HG03439 (cell line): ENCODE results near the gene SEMA4D.

Experiments used
- ATAC-seq: cut with Tn5 transposase; IDR thresholded peaks from one replicate; pipeline ENCODE4 v1.9.1; 2021; ENCODE audit warnings: mild to moderate bottlenecking, moderate library complexity; ENCODE audit not compliant: unreplicated experiment

SEMA4D gene

DNA sequence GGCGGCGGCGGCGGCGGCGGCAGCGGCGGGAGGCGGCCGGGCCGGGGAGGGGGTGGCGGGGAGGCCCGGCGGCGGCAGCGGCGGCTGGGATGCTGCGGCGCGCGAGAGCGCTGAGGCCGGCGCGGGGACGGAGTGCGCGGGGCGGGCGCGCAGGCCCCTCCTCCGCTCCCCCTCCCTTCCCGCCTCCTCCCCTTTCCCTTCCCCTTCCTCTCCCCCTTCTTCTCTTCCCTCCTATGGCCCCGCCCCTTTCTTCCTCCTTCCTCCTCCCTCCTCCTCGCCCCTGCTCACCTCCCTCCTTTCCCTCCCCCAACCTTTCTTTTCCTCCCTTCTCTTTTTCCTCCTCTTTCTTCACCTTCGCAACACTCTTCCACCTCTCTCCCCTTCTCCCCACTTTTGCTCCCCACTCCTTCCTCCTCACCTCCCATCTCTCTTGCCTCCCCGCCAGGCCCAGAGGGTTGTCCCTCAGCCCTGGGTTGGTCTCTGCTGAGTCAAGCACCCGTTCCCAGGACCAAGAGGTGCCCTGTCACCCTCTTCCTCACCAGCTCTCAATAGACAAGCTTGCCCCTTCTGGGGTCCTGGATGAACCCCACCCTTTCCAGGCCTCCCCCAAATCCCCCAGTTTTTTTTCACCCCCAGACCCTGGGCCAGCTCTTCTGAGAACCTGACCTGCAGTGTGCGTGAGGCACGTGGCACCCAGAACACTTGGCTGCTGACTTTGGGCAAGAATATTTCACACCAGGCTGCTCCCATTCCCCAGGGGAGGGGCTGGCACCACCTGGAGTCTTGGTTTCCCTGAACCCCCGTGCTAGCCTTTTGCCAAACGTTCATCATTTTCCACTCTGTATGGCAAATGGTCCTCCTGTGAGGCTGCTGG, at the start of gene SEMA4D:
TSS of gene SEMA4D (minus strand) at position 136 of the 874 bp plus-strand sequence. CDS start 92,657 bp downstream, outside the sequence.
- peak; percentile 25 for ATAC-seq

DNA sequence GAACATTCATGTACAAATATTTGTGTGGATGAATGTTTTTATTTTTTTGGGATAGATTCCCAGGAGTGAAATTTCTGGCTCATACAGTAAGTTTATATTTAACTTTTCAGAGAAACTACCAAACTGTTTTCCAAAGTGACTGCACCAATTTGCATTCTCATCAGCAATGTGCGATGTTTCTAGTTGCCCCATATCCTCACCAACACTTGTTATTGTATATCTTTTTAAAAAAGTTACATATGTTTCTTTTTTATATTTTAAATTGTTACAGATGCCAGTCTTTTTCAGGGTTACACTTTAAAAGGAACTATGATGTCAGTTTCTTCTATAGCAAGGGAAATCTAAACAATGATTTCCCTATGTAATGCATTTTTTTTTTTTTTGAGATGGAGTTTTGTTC, 49.1 kb upstream of the SEMA4D start:
- no peak for ATAC-seq

DNA sequence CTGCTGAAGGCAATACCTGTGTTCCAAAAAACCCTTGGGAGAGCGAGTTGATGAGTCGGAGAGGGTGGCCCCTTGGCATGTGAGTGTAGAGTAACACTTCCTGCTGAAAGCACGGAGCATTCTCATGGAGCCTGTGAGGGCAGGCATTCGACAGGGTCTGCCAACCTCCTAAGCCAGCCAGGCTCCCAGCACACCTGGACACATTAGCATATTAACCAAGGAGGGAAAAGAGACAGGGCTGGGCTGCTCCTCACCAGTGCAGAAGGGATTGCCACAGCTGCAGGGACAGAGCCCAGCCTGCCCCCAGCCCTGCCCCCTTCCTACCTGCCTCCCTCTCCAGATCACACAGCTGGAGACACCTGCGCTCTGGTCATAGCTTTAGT, 46.4 kb upstream of the SEMA4D start:
- ATAC-seq, result no peak

- no peak for ATAC-seq
These were observed 45.8 kb upstream of the SEMA4D start for GRCh38 chr9:89543621-89544278.

DNA sequence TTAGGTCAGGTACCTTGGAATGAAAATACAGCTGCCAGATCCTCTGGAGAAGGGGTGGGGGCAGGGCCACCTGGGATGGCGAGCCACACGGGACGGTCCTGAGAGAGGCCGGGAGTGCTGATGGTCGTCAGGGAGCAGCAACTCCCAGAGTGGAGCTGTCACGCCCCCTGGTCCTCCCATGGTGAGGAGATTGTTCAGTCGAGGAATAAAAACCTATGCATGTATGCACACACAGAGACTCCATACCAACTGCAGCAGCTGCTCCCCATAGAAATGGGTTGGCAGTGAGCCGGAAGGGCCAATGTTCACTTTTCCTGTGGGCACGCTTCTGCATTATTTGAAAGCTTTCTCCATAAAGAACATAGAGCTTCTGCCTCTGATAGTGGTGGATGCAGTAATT, 45.2 kb upstream of the SEMA4D start:
- no peak for ATAC-seq

- no peak for ATAC-seq
These were observed 44.6 kb upstream of the SEMA4D start for GRCh38 chr9:89542401-89543021.

GRCh38 chr9:89541798-89542197, 43.9 kb upstream of the SEMA4D start:
- no peak for ATAC-seq

- no peak for ATAC-seq
These were observed 41.5 kb upstream of the SEMA4D start for GRCh38 chr9:89539374-89539773.

- no peak for ATAC-seq
These were observed 41.0 kb upstream of the SEMA4D start for GRCh38 chr9:89538871-89539270.

DNA sequence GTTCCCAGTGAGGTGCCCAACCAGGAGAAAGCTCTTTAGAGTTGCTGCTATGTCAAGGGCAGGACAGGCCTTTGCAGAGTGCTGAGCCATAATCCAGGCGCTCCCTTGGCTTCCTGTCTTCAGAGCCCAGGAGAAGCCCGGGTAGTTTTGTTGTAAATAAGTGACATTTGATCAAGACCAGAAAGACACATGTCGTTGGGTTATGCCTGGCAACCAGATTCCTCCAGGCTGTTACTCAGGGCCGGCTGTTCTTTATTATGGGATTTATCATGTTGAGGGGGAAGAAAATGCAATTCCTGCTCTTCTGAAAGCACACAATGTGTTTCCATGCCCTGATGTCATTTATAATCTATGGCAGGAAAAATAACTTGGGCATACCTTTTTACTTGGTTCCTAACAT, 39.3 kb upstream of the SEMA4D start:
- ATAC-seq, result no peak

DNA sequence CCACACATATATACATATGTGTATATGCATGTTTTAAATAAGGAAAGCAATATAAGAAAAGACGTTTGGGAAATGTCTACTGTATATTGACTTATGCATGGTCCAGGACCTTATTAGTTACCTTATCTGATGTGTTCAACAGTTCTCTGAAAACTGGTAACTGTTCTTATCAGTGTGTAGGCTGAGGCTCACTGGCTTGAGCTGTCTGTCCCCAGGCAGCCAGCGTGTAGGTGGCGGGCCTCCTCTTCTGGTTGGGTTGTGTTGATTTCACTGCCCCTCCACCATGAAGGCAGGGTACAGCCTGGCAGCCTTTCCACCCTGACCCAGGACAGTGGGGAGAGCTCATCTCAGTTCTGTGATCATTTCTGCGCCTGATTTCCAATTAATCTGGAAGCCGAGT, 38.7 kb upstream of the SEMA4D start:
- ATAC-seq, result no peak

DNA sequence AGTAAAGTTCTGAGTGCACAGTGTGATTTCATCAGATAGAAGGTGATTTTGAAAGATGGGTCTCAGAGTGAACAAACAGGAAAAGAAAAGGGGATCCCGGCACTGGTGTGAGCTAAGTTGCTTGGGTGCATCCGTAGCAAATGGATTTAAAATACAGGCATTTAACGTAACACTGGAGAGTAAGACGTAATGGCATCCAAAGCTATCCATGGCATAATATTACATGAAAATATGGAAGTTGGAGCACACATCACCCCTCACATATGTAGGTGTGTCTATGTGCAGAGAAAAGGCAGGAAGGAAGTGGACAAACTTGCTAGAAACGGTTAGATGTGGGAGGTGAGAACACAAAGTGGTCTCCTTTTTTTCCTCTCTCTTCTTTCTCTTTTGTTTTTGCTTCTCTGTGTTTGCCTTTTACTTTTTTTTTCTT, 38.2 kb upstream of the SEMA4D start:
- ATAC-seq, result no peak

DNA sequence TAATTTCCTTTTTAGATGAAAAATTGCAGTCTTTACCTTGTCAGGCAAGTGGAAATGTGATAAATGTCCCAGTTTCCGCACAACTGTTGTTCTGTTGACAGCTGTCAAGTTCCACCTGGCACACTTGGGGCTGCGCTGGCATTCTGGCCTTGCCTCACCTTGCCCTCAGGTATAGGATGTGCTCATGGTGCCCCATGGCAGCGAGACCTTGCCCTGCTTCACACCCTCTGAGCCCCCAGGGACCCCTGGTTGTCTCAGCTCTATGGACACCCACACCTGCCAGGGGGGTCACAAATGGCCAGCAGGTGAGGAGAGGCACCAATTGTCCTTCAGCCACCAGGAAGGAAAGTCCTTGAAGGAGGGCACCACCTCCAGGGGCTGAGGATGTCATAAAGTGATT, 37.5 kb upstream of the SEMA4D start:
- no peak for ATAC-seq

DNA sequence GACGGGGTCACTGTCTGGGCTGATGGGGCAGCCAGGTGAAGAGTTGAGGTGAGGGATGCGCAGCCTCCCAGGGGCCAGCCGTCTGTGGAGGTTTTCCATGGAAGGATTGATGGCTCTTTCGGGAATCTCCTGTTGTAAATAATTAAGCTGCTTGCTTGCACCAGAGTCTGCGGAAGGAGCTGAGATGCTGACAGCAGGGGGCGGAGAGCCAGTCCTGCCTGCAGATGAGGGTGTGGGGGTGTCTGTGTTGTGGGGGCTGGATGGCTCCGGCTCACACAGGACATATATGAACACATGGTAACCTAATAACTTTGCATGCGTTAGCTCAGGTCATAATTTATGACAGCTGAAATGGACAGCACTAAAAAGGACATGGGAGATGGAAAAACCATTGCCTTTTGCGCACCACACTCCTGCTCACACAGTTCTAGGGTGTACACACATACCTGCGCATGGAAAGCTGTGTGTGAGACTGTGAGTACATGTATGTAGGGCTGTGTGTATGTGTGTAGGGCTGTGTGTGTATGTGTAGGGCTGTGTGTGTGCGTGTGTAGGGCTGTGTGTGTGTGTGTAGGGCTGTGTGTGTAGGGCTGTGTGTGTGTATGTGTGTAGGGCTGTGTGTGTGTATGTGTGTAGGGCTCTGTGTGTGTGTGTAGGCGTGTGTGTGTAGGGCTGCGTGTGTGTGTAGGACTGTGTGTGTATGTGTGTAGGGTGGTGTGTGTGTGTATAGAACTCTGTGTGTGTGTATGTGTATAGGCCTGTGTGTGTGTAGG, 36.8 kb upstream of the SEMA4D start:
- no peak for ATAC-seq

GRCh38 chr9:89533411-89534095, 35.6 kb upstream of the SEMA4D start:
- ATAC-seq, result no peak

GRCh38 chr9:89532944-89533343, 35.0 kb upstream of the SEMA4D start:
- ATAC-seq, result no peak

- no peak for ATAC-seq
These were observed 34.6 kb upstream of the SEMA4D start for GRCh38 chr9:89532478-89532877.

- ATAC-seq, result no peak
These were observed 33.9 kb upstream of the SEMA4D start for GRCh38 chr9:89531766-89532165.

- ATAC-seq, result no peak
These were observed 32.8 kb upstream of the SEMA4D start for GRCh38 chr9:89530726-89531125.

- no peak for ATAC-seq
These were observed 31.5 kb upstream of the SEMA4D start for GRCh38 chr9:89529243-89530035.
